Endodermal cell (in vitro differentiated cells): ENCODE measurements around the gene DNAJB13. TPM values are rescaled to one million over a fixed set of nuclear protein-coding genes. Genes with fewer than 3 reads are reported as not detected.

ENCODE experiments used
- DNase-seq: peaks from one replicate; pipeline ENCODE4 v3.0.0-alpha.2; 2017
- H3K27ac ChIP-seq: 2 replicates; pipeline ENCODE4 v1.5.1; 2013; ENCODE audit warnings: mild to moderate bottlenecking, low read depth, low read length, moderate library complexity
- H3K27me3 ChIP-seq: 2 replicates; pipeline ENCODE4 v1.6.1; 2013; ENCODE audit warnings: mild to moderate bottlenecking, low read length, moderate library complexity; ENCODE audit not compliant: insufficient read depth, control insufficient read depth, poor library complexity, severe bottlenecking
- H3K36me3 ChIP-seq: 2 replicates; pipeline ENCODE4 v1.7.0; 2013; ENCODE audit warnings: mild to moderate bottlenecking, low read length, moderate library complexity; ENCODE audit not compliant: control insufficient read depth, insufficient read depth
- H3K4me1 ChIP-seq: one replicate; pipeline ENCODE4 v1.7.0; 2013; ENCODE audit warnings: low read length; ENCODE audit not compliant: control insufficient read depth, insufficient read depth
- H3K4me3 ChIP-seq: 2 replicates; pipeline ENCODE4 v1.5.1; 2013; ENCODE audit warnings: mild to moderate bottlenecking, low read length, moderate library complexity
- H3K9ac ChIP-seq: 2 replicates; pipeline ENCODE4 v1.6.1; 2013; ENCODE audit warnings: mild to moderate bottlenecking, low read length, moderate library complexity; ENCODE audit not compliant: poor library complexity, severe bottlenecking; ENCODE audit errors: extremely low read depth
- H3K9me3 ChIP-seq: 2 replicates; pipeline ENCODE4 v1.6.1; 2013; ENCODE audit warnings: mild to moderate bottlenecking, low read length, moderate library complexity; ENCODE audit not compliant: control insufficient read depth
- H3K27ac Mint-ChIP-seq: 2 replicates; pipeline ENCODE4 v1.8.0; 2020; ENCODE audit warnings: mixed read lengths
- H3K27me3 Mint-ChIP-seq: 2 replicates; pipeline ENCODE4 v1.8.0; 2021; ENCODE audit warnings: mild to moderate bottlenecking, mixed read lengths; ENCODE audit not compliant: insufficient read depth
- H3K36me3 Mint-ChIP-seq: 2 replicates; pipeline ENCODE4 v1.8.0; 2020; ENCODE audit warnings: low read depth, mixed read lengths
- H3K4me1 Mint-ChIP-seq: 2 replicates; pipeline ENCODE4 v1.8.0; 2020; ENCODE audit warnings: mixed read lengths
- H3K4me3 Mint-ChIP-seq: 2 replicates; pipeline ENCODE4 v1.8.0; 2020; ENCODE audit warnings: mild to moderate bottlenecking, moderate library complexity, mixed read lengths
- H3K9me3 Mint-ChIP-seq: 2 replicates; pipeline ENCODE4 v1.8.0; 2020; ENCODE audit warnings: mild to moderate bottlenecking, mixed read lengths
- CTCF ChIP-seq: fragments of 200-600 bp; sonication (generic); conservative IDR thresholded peaks from 2 replicates; pipeline ENCODE4 v1.5.0; 2021; ENCODE audit warnings: antibody characterized with exemption, mild to moderate bottlenecking
- WGBS, 2 experiments: methylation state at CpG; one replicate each; pipeline versions ENCODE4 v1.1.5 to v1.1.7; 2013; ENCODE audit warnings: missing lambda C conversion rate in 2 of 2, mixed read lengths in 1 of 2; ENCODE audit not compliant: insufficient coverage in 1 of 2, insufficient read length in 1 of 2; 5-methylcytosine and 5-hydroxymethylcytosine counted together
- total RNA-seq, 2 donors: library from RNA; stranded (reverse); fragmentation: NEBNext Ultra II Directional in 1 of 2; extraction: Animal tissue kit (Norgen Biotek cat#: 25700) in 1 of 2; gene quantifications; 2 replicates in 1 of 2; 3 replicates in 1 of 2; pipeline ENCODE4 v1.2.1, GENCODE V29; 2021

DNAJB13 gene
- total RNA-seq, 2 donors from 2014 or later: 0.44 to 1.2 TPM

GRCh38 chr11:73916435-73916834, 34.4 kb upstream of the DNAJB13 start:
- TF ChIP-seq CTCF: no peak

GRCh38 chr11:73921180-73921579, 29.6 kb upstream of the DNAJB13 start:
- Histone ChIP-seq H3K36me3 (peaks cover 35% of the 10 kb centered on the region), H3K27me3 (no peaks in the 10 kb centered on the region), H3K9ac (no peak overlapping the region), H3K4me3 (no peak overlapping the region), H3K27ac (no peak overlapping the region), H3K4me1 (no peaks in the 10 kb centered on the region), H3K9me3 (no peaks in the 10 kb centered on the region)
- H3K4me1 Mint-ChIP-seq: no peaks in the 10 kb centered on the region
- H3K9me3 Mint-ChIP-seq: no peaks in the 10 kb centered on the region
- H3K4me3 Mint-ChIP-seq: no peak overlapping the region
- TF ChIP-seq CTCF: no peak
- no peaks in the 10 kb centered on the region for H3K27me3 Mint-ChIP-seq
- H3K27ac Mint-ChIP-seq: no peak overlapping the region
- H3K36me3 Mint-ChIP-seq: peaks cover 47% of the 10 kb centered on the region
- WGBS, 2 experiments: 90 to 95% methylated on average over 3 to 4 of the region's 4 CpGs
- no peak for DNase-seq

More at GRCh38 chr11:73916435-73916834, 34.4 kb upstream of the DNAJB13 start:
- no peak overlapping the region for H3K9ac ChIP-seq
- H3K27me3 Mint-ChIP-seq: no peaks in the 10 kb centered on the region
- WGBS, 2 experiments: 83 to 100% methylated on average over 1 of the region's 1 CpG
- no peak overlapping the region for H3K4me3 ChIP-seq
- H3K27me3 ChIP-seq: no peaks in the 10 kb centered on the region
- no peak overlapping the region for H3K27ac ChIP-seq
- H3K4me1 Mint-ChIP-seq: no peaks in the 10 kb centered on the region
- H3K36me3 Mint-ChIP-seq: peaks cover 45% of the 10 kb centered on the region
- no peak overlapping the region for H3K27ac Mint-ChIP-seq
- H3K4me3 Mint-ChIP-seq: no peak overlapping the region
- no peaks in the 10 kb centered on the region for H3K4me1 ChIP-seq
- H3K36me3 ChIP-seq: peaks cover 61% of the 10 kb centered on the region
- no peaks in the 10 kb centered on the region for H3K9me3 ChIP-seq
- DNase-seq: no peak
- H3K9me3 Mint-ChIP-seq: no peaks in the 10 kb centered on the region

- no peaks in the 10 kb centered on the region for H3K9me3 Mint-ChIP-seq
- TF ChIP-seq CTCF: no peak
- H3K36me3 Mint-ChIP-seq: peaks cover 64% of the 10 kb centered on the region
- Histone ChIP-seq H3K36me3 (peaks cover 35% of the 10 kb centered on the region), H3K9me3 (peaks cover 2% of the 10 kb centered on the region), H3K4me1 (no peaks in the 10 kb centered on the region), H3K4me3 (no peak overlapping the region), H3K27me3 (no peaks in the 10 kb centered on the region), H3K9ac (no peak overlapping the region), H3K27ac (no peak overlapping the region)
- no peak overlapping the region for H3K27ac Mint-ChIP-seq
- H3K4me1 Mint-ChIP-seq: peaks cover 3% of the 10 kb centered on the region
- DNase-seq: no peak
- no peaks in the 10 kb centered on the region for H3K27me3 Mint-ChIP-seq
- H3K4me3 Mint-ChIP-seq: no peak overlapping the region
- WGBS, 2 experiments: 100% methylated on average over 2 of the region's 2 CpGs; no CpG with 5 or more reads in 1 of the 2 experiments
Measured at GRCh38 chr11:73929388-73929787, 21.4 kb upstream of the DNAJB13 start.
